Measurements from ENCODE around the gene SEMG1. TPM values are rescaled to one million over a fixed set of nuclear protein-coding genes. Genes with fewer than 3 reads are reported as not detected.
A peak's percentile ranks its signal among the peaks of the same experiment; 100 is the strongest.

The SEMG1 gene
- total and polyA plus RNA-seq, 9 of the 15 experiments (the other 6 are each of a cell fraction or from before 2014, with no cell fraction given), result not detected

GRCh38 chr20:45229264-45230056 is 22.6 kb downstream of the SEMG1 start (continued):
- peak; percentile 89 for TF ChIP-seq ZBTB40 (IDR thresholded peaks at IDR 0.05)
- TF ChIP-seq ZBTB40 (CRISPR knock-in tag; IDR thresholded peaks at IDR 0.05), result no peak
- peak in 1 of 2 experiments; percentile 15; a peak in 1 of 3 replicates for TF ChIP-seq CBX3 (IDR thresholded peaks at IDR 0.05; ENCODE audit: borderline replicate concordance in 1 of 2, low read length in 2 of 2)
- peak in 1 of 2 experiments; percentile 57; a peak in 2 of 4 replicates for TF ChIP-seq RAD21 (CRISPR knock-in tag; conservative IDR thresholded peaks at IDR 0.05 in 1 of 2, IDR thresholded peaks at IDR 0.05 in 1 of 2)
- TF ChIP-seq CTCFL (IDR thresholded peaks at IDR 0.05; ENCODE audit: borderline replicate concordance, insufficient read depth, low read depth, low read length, poor library complexity, severe bottlenecking), result peak; percentile 30
- TF ChIP-seq ELF1 (tag; IDR thresholded peaks at IDR 0.05), result peak; percentile 27; the same call in 1 of the 2 replicates
- TF ChIP-seq JUND (IDR thresholded peaks at IDR 0.05; ENCODE audit: borderline replicate concordance, low read depth, low read length), result peak; percentile 18; the same call in 1 of the 2 replicates
- no peak for TF ChIP-seq JUND (tag; IDR thresholded peaks at IDR 0.05; ENCODE audit: borderline replicate concordance, low read depth, low read length)
- TF ChIP-seq SMC3 (conservative IDR thresholded peaks at IDR 0.05; ENCODE audit: insufficient read depth, low read depth, low read length), result peak; percentile 36
- peak; percentile 73 to 92 (median 81) for TF ChIP-seq CTCF (IDR thresholded peaks at IDR 0.05 in 2 of 3, conservative IDR thresholded peaks at IDR 0.05 in 1 of 3; ENCODE audit: insufficient read depth in 2 of 3, low read depth in 1 of 3, low read length in 3 of 3)

Data from K562 (cell line).